KBM-7 (cell line): ENCODE results near the gene PPFIA2.
"Not testable (repeated sequence)": the region's sequence is repeated elsewhere in the genome, so short reads cannot be mapped to it uniquely, and the experiment has no call there.

Source experiments
- DNase-seq: peaks from one replicate; pipeline ENCODE4 v3.0.0-alpha.2; 2015
- in situ Hi-C: fragments of 300-500 bp; cut with MboI; formaldehyde crosslinking; loops from 2 replicates; pipeline ENCODE4 v1.14.3; 2020; ENCODE audit warnings: low sequenced_read_pairs, low pct_unique_long_range_greater_than_20kb, mixed read lengths

PPFIA2 gene

GRCh38 chr12:81683881-81684280 is 75.3 kb downstream of the PPFIA2 start:
- no peak for DNase-seq
- in situ Hi-C loops = no loop called here

GRCh38 chr12:81679614-81680013 is 79.5 kb downstream of the PPFIA2 start:
- in situ Hi-C loops = no loop called here
- DNase-seq = no peak

- DNase-seq = no peak
- in situ Hi-C loops = loop anchor here (25.0 kb wide), 1 partner anchor 667 kb away; no protein-coding TSS in a partner anchor
These were observed 88.4 kb downstream of the PPFIA2 start for GRCh38 chr12:81670759-81671158.

GRCh38 chr12:81668475-81668874 is 90.7 kb downstream of the PPFIA2 start:
- DNase-seq = no peak
- in situ Hi-C loops = loop anchor here (25.0 kb wide), 1 partner anchor 669 kb away; no protein-coding TSS in a partner anchor

GRCh38 chr12:81659310-81659709 is 99.8 kb downstream of the PPFIA2 start:
- not testable (repeated sequence) for DNase-seq
- in situ Hi-C loops = loop anchor here (25.0 kb wide), 1 partner anchor 678 kb away; no protein-coding TSS in a partner anchor

- in situ Hi-C loops = no loop called here
- DNase-seq = peak; percentile 45
These were observed 114.6 kb downstream of the PPFIA2 start for GRCh38 chr12:81644503-81644902.

GRCh38 chr12:81639196-81639595 is 120.0 kb downstream of the PPFIA2 start:
- in situ Hi-C loops = no loop called here
- DNase-seq = no peak

- DNase-seq = no peak
- in situ Hi-C loops = no loop called here
These were observed 126.0 kb downstream of the PPFIA2 start for GRCh38 chr12:81633127-81633526.

- in situ Hi-C loops = no loop called here
- DNase-seq = peak; percentile 43
These were observed 131.6 kb downstream of the PPFIA2 start for GRCh38 chr12:81627336-81628189.

- no peak for DNase-seq
- in situ Hi-C loops = no loop called here
These were observed 132.7 kb downstream of the PPFIA2 start for GRCh38 chr12:81626406-81626805.

- no peak for DNase-seq
- in situ Hi-C loops = no loop called here
These were observed 141.2 kb downstream of the PPFIA2 start for GRCh38 chr12:81617915-81618314.

- DNase-seq = no peak
- in situ Hi-C loops = no loop called here
These were observed 144.0 kb downstream of the PPFIA2 start for GRCh38 chr12:81615026-81615588.

GRCh38 chr12:81610955-81611889 is 147.9 kb downstream of the PPFIA2 start:
- DNase-seq = no peak
- in situ Hi-C loops = no loop called here

- no peak for DNase-seq
- in situ Hi-C loops = no loop called here
These were observed 161.1 kb downstream of the PPFIA2 start for GRCh38 chr12:81597928-81598604.

GRCh38 chr12:81596558-81596957 is 162.6 kb downstream of the PPFIA2 start:
- in situ Hi-C loops = no loop called here
- no peak for DNase-seq

- no peak for DNase-seq
- in situ Hi-C loops = no loop called here
These were observed 167.9 kb downstream of the PPFIA2 start for GRCh38 chr12:81591256-81591655.

GRCh38 chr12:81590703-81591102 is 168.4 kb downstream of the PPFIA2 start:
- DNase-seq, in situ Hi-C loops: not testable (repeated sequence)

- no peak for DNase-seq
- in situ Hi-C loops = no loop called here
These were observed 170.7 kb downstream of the PPFIA2 start for GRCh38 chr12:81588235-81589008.
